Measurements from ENCODE around the gene DNAJB14. TPM values are rescaled to one million over a fixed set of nuclear protein-coding genes. Genes with fewer than 3 reads are reported as not detected.
A peak's percentile ranks its signal among the peaks of the same experiment; 100 is the strongest.

Gene DNAJB14
- total and polyA plus RNA-seq, 2 donors (not counting 1 experiment from before 2014, with no cell fraction given): 14.4 to 64.9 TPM

DNA sequence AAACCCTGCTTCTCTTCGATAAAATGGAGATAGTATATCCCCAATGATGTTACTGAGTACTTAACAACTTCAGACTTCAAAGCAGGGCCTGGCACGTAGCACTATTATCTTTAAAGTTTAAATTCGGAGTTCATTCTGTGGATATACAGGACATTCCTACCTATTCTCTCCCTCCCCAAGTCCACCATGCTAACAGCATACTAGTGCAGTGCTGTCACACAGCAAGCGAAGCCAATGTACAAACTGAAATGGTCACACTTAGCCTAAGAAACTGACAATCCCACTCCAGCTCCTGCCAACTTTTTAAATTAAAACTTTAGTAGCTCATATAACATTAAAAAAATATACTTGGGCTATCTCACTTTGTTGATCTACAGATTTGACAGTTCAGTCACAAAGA, 1.2 kb upstream of the DNAJB14 start:
- peaks cover 43 to 46% of the 10 kb centered on the region in 2 donors for H3K4me1 ChIP-seq (ENCODE audit: control insufficient read depth in 2 of 2, insufficient read depth in 2 of 2, low read length in 2 of 2)
- POLR2A ChIA-PET: interaction anchor here (1.4 to 1.9 kb wide), 3 partner anchors 53 to 384 kb away, joined by 3 to 15 read pairs (median 8); partner anchors contain the start of gene LAMTOR3
- intact Hi-C loops (cut with micrococcal nuclease): loop anchor here (2.0 to 10.0 kb wide), 7 partner anchors 101 to 1805 kb away; partner anchors contain the start of genes ADH5, METAP1, RAP1GDS1 and STPG2

DNA sequence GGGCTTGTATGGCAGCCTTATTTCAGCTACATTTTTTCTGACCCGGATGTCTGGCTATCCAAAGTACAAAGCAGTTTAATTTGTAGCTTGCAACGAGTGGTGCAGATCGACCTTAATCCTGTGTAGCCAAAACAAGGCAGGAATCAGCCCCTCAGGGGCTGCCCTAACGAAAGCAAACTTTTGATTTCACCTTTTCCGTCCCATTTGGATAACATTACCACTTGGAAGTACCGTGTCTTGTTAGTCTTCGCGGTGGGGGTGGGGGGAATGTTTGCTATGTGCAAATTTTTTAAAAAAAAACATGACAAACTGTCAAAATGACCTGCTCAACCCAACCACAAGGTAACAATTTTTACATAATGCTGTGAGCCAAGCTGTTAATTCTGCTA, 766 bp upstream of the DNAJB14 start:
- H3K27ac ChIP-seq (ENCODE audit: low read length in 2 of 2): peak overlapping the region; percentile 87 to 93
- peaks cover 50% of the 10 kb centered on the region for H3K4me1 Mint-ChIP-seq
- H3K27me3 Mint-ChIP-seq: no peaks in the 10 kb centered on the region
- H3K27me3 ChIP-seq (replicated peaks in 1 of 4; ENCODE audit: control extremely low read depth in 1 of 4, control insufficient read depth in 3 of 4, insufficient read depth in 4 of 4, low read length in 3 of 4): no peaks in the 10 kb centered on the region
- H3K36me3 ChIP-seq (replicated peaks in 1 of 2; ENCODE audit: control extremely low read depth in 1 of 2, control insufficient read depth in 1 of 2, extremely low read depth in 1 of 2, insufficient read depth in 2 of 2, low read length in 1 of 2): no peaks in the 10 kb centered on the region
- TF ChIP-seq, protein P1, sequence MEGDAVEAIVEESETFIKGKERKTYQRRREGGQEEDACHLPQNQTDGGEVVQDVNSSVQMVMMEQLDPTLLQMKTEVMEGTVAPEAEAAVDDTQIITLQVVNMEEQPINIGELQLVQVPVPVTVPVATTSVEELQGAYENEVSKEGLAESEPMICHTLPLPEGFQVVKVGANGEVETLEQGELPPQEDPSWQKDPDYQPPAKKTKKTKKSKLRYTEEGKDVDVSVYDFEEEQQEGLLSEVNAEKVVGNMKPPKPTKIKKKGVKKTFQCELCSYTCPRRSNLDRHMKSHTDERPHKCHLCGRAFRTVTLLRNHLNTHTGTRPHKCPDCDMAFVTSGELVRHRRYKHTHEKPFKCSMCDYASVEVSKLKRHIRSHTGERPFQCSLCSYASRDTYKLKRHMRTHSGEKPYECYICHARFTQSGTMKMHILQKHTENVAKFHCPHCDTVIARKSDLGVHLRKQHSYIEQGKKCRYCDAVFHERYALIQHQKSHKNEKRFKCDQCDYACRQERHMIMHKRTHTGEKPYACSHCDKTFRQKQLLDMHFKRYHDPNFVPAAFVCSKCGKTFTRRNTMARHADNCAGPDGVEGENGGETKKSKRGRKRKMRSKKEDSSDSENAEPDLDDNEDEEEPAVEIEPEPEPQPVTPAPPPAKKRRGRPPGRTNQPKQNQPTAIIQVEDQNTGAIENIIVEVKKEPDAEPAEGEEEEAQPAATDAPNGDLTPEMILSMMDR (IDR thresholded peaks at IDR 0.05): no peak
- TF ChIP-seq EZH2 (IDR thresholded peaks at IDR 0.05; ENCODE audit: borderline replicate concordance, insufficient read depth, low read depth, low read length, poor library complexity, severe bottlenecking): no peak
- WGBS (ENCODE audit: insufficient coverage): 14% methylated on average over 4 of the region's 8 CpGs
- H3K4me1 ChIP-seq (ENCODE audit: control insufficient read depth in 2 of 2, insufficient read depth in 2 of 2, low read length in 2 of 2): peaks cover 43 to 46% of the 10 kb centered on the region in 2 donors
- H4K20me1 ChIP-seq (ENCODE audit: control insufficient read depth, insufficient read depth, low read length, poor library complexity, severe bottlenecking): peaks cover 26% of the 10 kb centered on the region
- ATAC-seq (ENCODE audit: low read depth) (no peak), DNase-seq (no peak)
- peak overlapping the region; percentile 90 for H3K9ac ChIP-seq (ENCODE audit: low read length)
- POLR2A ChIA-PET: interaction anchor here (1.4 to 2.1 kb wide), 3 partner anchors 53 to 384 kb away, joined by 3 to 11 read pairs (median 8); partner anchors contain the start of genes DAPP1 and LAMTOR3
- H3K4me3 Mint-ChIP-seq: peak overlapping the region; percentile 96
- peak overlapping the region; percentile 87 for H3K4me2 ChIP-seq (replicated peaks; ENCODE audit: low read depth, low read length, poor library complexity, severe bottlenecking)
- peak overlapping the region; percentile 99 for H3K27ac Mint-ChIP-seq
- no peaks in the 10 kb centered on the region for H3K9me3 ChIP-seq (ENCODE audit: control extremely low read depth in 1 of 3, control insufficient read depth in 2 of 3, insufficient read depth in 1 of 3, low read length in 2 of 3)
- peak overlapping the region; percentile 93 for H2AFZ ChIP-seq (ENCODE audit: insufficient read depth, low read depth, low read length, poor library complexity, severe bottlenecking)
- H3K4me3 ChIP-seq (ENCODE audit: control extremely low read depth in 1 of 5, extremely low read depth in 1 of 5, insufficient read depth in 1 of 5, low read depth in 2 of 5, low read length in 4 of 5): peak overlapping the region; percentile 43 to 90 (median 72)
- H3K9me3 Mint-ChIP-seq (ENCODE audit: insufficient read depth): no peaks in the 10 kb centered on the region
- H3K79me2 ChIP-seq (ENCODE audit: control insufficient read depth, insufficient read depth, low read length): peaks cover 41% of the 10 kb centered on the region
- intact Hi-C loops (cut with micrococcal nuclease): loop anchor here (2.0 to 10.0 kb wide), 7 partner anchors 100 to 1804 kb away; partner anchors contain the start of genes ADH5, METAP1, RAP1GDS1 and STPG2
- CTCF ChIA-PET: interaction anchor here (0.5 to 3.6 kb wide), 12 partner anchors 15 to 1605 kb away, joined by 3 to 35 read pairs (median 6); partner anchors contain the start of genes DAPP1, LAMTOR3 and TRMT10A

More for the DNA sequence above, 1.2 kb upstream of the DNAJB14 start:
- Histone ChIP-seq H3K4me2 (replicated peaks; ENCODE audit: low read depth, low read length, poor library complexity, severe bottlenecking) (peak overlapping the region; percentile 87), H3K27ac (ENCODE audit: low read length in 2 of 2) (peak overlapping the region; percentile 87 to 93), H3K4me3 (ENCODE audit: control extremely low read depth in 1 of 5, extremely low read depth in 1 of 5, insufficient read depth in 1 of 5, low read depth in 2 of 5, low read length in 4 of 5) (no peak overlapping the region), H3K79me2 (ENCODE audit: control insufficient read depth, insufficient read depth, low read length) (peaks cover 37% of the 10 kb centered on the region), H3K9me3 (ENCODE audit: control extremely low read depth in 1 of 3, control insufficient read depth in 2 of 3, insufficient read depth in 1 of 3, low read length in 2 of 3) (no peaks in the 10 kb centered on the region), H2AFZ (ENCODE audit: insufficient read depth, low read depth, low read length, poor library complexity, severe bottlenecking) (peak overlapping the region; percentile 93), H3K36me3 (replicated peaks in 1 of 2; ENCODE audit: control extremely low read depth in 1 of 2, control insufficient read depth in 1 of 2, extremely low read depth in 1 of 2, insufficient read depth in 2 of 2, low read length in 1 of 2) (no peaks in the 10 kb centered on the region), H3K9ac (ENCODE audit: low read length) (no peak overlapping the region), H3K27me3 (replicated peaks in 1 of 4; ENCODE audit: control extremely low read depth in 1 of 4, control insufficient read depth in 3 of 4, insufficient read depth in 4 of 4, low read length in 3 of 4) (no peaks in the 10 kb centered on the region), H4K20me1 (ENCODE audit: control insufficient read depth, insufficient read depth, low read length, poor library complexity, severe bottlenecking) (peaks cover 26% of the 10 kb centered on the region)
- TF ChIP-seq, protein P1 (IDR thresholded peaks at IDR 0.05): no peak
- TF ChIP-seq EZH2 (IDR thresholded peaks at IDR 0.05; ENCODE audit: borderline replicate concordance, insufficient read depth, low read depth, low read length, poor library complexity, severe bottlenecking): no peak
- CTCF ChIA-PET: interaction anchor here (0.5 to 3.6 kb wide), 10 partner anchors 14 to 1605 kb away, joined by 3 to 35 read pairs (median 16); partner anchors contain the start of genes DAPP1, LAMTOR3 and TRMT10A
- no peaks in the 10 kb centered on the region for H3K27me3 Mint-ChIP-seq
- H3K4me3 Mint-ChIP-seq: peak overlapping the region; percentile 96
- H3K9me3 Mint-ChIP-seq (ENCODE audit: insufficient read depth): no peaks in the 10 kb centered on the region
- H3K27ac Mint-ChIP-seq: peak overlapping the region; percentile 99
- DNase-seq: no peak
- no peak for ATAC-seq (ENCODE audit: low read depth)
- peaks cover 49% of the 10 kb centered on the region for H3K4me1 Mint-ChIP-seq
- 92% methylated on average over 4 of the region's 4 CpGs for WGBS (ENCODE audit: insufficient coverage)
